ENCODE data around the gene PDGFRB. TPM values are rescaled to one million over a fixed set of nuclear protein-coding genes. Genes with fewer than 3 reads are reported as not detected.

The PDGFRB gene
- total and polyA plus RNA-seq, 2 of the 8 experiments (the other 6 are each of a cell fraction or from before 2014, with no cell fraction given): 4.2 to 13.7 TPM

DNA sequence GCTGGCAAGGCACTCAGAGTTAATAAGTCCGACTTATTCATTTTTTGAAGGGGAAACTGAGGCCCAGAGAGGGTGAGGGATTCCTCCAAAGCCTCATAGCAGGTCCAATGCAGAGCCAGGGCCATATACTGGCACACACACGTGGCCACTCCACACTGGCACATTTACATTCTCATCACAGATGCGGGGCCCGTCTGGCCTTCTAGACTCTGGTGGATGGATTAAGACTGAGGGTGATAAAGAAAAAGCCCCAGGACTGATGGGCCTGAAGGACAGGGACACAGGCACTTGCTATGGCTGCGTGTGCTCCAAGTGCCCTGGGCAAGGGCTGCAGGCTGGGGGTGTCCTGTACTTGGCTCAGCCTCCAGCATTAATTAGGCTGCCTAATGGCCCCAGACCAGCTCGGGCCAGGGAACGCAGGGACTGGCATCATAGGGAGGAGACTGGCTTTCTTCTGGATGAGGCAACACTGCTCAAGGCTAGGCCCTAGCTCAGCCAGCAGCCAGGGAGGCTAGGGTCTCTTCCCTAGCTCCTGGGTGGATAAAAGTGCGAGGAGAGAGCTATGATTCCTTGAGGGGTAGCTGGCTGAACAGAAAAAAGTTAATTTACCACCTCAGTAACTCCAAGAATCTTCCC, 40.8 kb downstream of the PDGFRB start:
- WGBS, 2 experiments (ENCODE audit: extremely low coverage in 1 of 2, insufficient coverage in 1 of 2, insufficient read length in 1 of 2, insufficient replicate concordance in 2 of 2, low coverage in 1 of 2, low lambda C conversion rate in 2 of 2, missing lambda C conversion rate in 1 of 2): 82% methylated on average over 8 of the region's 8 CpGs; no CpG with 5 or more reads in 1 of the 2 experiments
- Histone ChIP-seq H3K27me3 (replicated peaks in 1 of 4; ENCODE audit: control insufficient read depth in 3 of 4, extremely low read depth in 1 of 4, insufficient read depth in 3 of 4, low read length in 3 of 4) (no peaks in the 10 kb centered on the region), H4K20me1 (replicated peaks in 1 of 2; ENCODE audit: control insufficient read depth in 1 of 2, insufficient read depth in 2 of 2, low read length in 2 of 2) (no peaks in the 10 kb centered on the region), H3K14ac (ENCODE audit: insufficient read length) (no peak overlapping the region), H3K18ac (ENCODE audit: extremely low read depth, low read length) (no peak overlapping the region), H3K23me2 (ENCODE audit: low read depth, low read length) (no peaks in the 10 kb centered on the region), H2BK120ac (replicated peaks; ENCODE audit: low read depth, low read length) (no peak overlapping the region), H3K23ac (ENCODE audit: insufficient read length) (no peak overlapping the region), H2AK5ac (ENCODE audit: low read depth, low read length) (no peak overlapping the region), H3K79me1 (ENCODE audit: low read depth, low read length) (no peaks in the 10 kb centered on the region), H3K4me3 (ENCODE audit: extremely low read depth in 1 of 4, insufficient read depth in 2 of 4, low read depth in 3 of 4, low read length in 4 of 4) (no peak overlapping the region), H3K9ac (replicated peaks in 1 of 4; ENCODE audit: extremely low read depth in 1 of 4, low read depth in 3 of 4, low read length in 3 of 4) (no peak overlapping the region), H3K9me3 (ENCODE audit: insufficient read depth in 2 of 2, low read depth in 1 of 2, low read length in 1 of 2) (no peaks in the 10 kb centered on the region), H3K4ac (replicated peaks; ENCODE audit: insufficient read length, low read depth, low read length) (no peak overlapping the region), H4K91ac (replicated peaks; ENCODE audit: insufficient read length, low read length) (no peak overlapping the region), H2BK15ac (ENCODE audit: low read length) (no peak overlapping the region), H2BK12ac (ENCODE audit: low read depth, low read length) (no peak overlapping the region), H3K4me2 (ENCODE audit: insufficient read depth in 1 of 2, low read depth in 2 of 2, low read length in 2 of 2) (no peak overlapping the region), H4K5ac (ENCODE audit: insufficient read length, low read depth, low read length) (no peak overlapping the region), H2BK20ac (ENCODE audit: low read length) (no peak overlapping the region), H2AFZ (ENCODE audit: low read length) (no peak overlapping the region), H2BK5ac (ENCODE audit: low read depth, low read length) (no peak overlapping the region), H3K27ac (ENCODE audit: low read depth, low read length) (no peak overlapping the region), H3K79me2 (ENCODE audit: control insufficient read depth in 1 of 2, insufficient read depth in 2 of 2, low read length in 2 of 2) (no peaks in the 10 kb centered on the region), H3K56ac (replicated peaks; ENCODE audit: insufficient read length, low read depth, low read length) (no peak overlapping the region), H4K8ac (ENCODE audit: extremely low read depth, insufficient read depth, low read length) (no peak overlapping the region), H3K36me3 (ENCODE audit: control insufficient read depth in 2 of 4, insufficient read depth in 4 of 4, low read length in 3 of 4) (no peaks in the 10 kb centered on the region), H3K4me1 (replicated peaks in 1 of 4; ENCODE audit: control insufficient read depth in 3 of 4, insufficient read depth in 4 of 4, low read length in 3 of 4) (peaks cover 0 to 10% (median 2%) of the 10 kb centered on the region in 4 experiments; a peak in 3 of 7 replicates)
- POLR2A ChIA-PET (ENCODE audit: partially characterized antibody): no interaction called here
- FAIRE-seq: no peak
- DNase-seq (ENCODE audit: low read depth in 1 of 2, low spot score in 2 of 2): peak in 1 of 2 experiments; percentile 38
- CTCF ChIA-PET (ENCODE audit: partially characterized antibody): interaction anchor here (0.6 to 16.9 kb wide), 26 partner anchors 8 to 233 kb away, joined by 3 to 188 read pairs (median 4); partner anchors contain the start of gene CSF1R
- TF ChIP-seq CBX8 (IDR thresholded peaks at IDR 0.05; ENCODE audit: borderline replicate concordance, low read depth, low read length) (no peak), SRF (IDR thresholded peaks at IDR 0.05; ENCODE audit: low read depth, low read length) (no peak), NANOG (IDR thresholded peaks at IDR 0.05; ENCODE audit: insufficient read depth, low read depth, low read length, poor library complexity, severe bottlenecking) (no peak), RXRA (IDR thresholded peaks at IDR 0.05; ENCODE audit: insufficient read depth, low read depth, low read length) (no peak), SIX5 (IDR thresholded peaks at IDR 0.05; ENCODE audit: low read depth, low read length) (no peak), JUN (IDR thresholded peaks at IDR 0.05; ENCODE audit: low read depth, low read length) (no peak), CBX5 (IDR thresholded peaks at IDR 0.05; ENCODE audit: low read depth, low read length) (no peak), POU5F1 (IDR thresholded peaks at IDR 0.05; ENCODE audit: low read depth, low read length) (no peak), HDAC6 (IDR thresholded peaks at IDR 0.05; ENCODE audit: low read depth, low read length) (no peak), SP4 (IDR thresholded peaks at IDR 0.05; ENCODE audit: low read length) (no peak), EP300 (IDR thresholded peaks at IDR 0.05; ENCODE audit: borderline replicate concordance in 1 of 2, low read depth in 2 of 2, low read length in 2 of 2) (no peak), RBBP5 (IDR thresholded peaks at IDR 0.05; ENCODE audit: borderline replicate concordance, low read depth, low read length) (no peak), TBP (IDR thresholded peaks at IDR 0.05; ENCODE audit: low read depth, low read length) (no peak), SIN3A (conservative IDR thresholded peaks at IDR 0.05 in 1 of 2, IDR thresholded peaks at IDR 0.05 in 1 of 2; ENCODE audit: low read depth in 1 of 2, low read length in 2 of 2) (no peak)

Measured in H1 (cell line).